HepG2 (cell line): Measurements from ENCODE around the gene MSANTD4. TPM values are rescaled to one million over a fixed set of nuclear protein-coding genes. Genes with fewer than 3 reads are reported as not detected.

Source experiments
- JUN ChIP-seq: sonication (generic); formaldehyde crosslinking; IDR thresholded peaks from 2 replicates; pipeline ENCODE4 v1.4.0; 2020; ENCODE audit warnings: mild to moderate bottlenecking, missing genetic modification reagents
- KLF6 ChIP-seq: IDR thresholded peaks from 2 replicates; pipeline ENCODE4 v1.8.0; 2016; ENCODE audit warnings: missing biosample characterization, missing genetic modification reagents
- MXD1 ChIP-seq: sonication (generic); formaldehyde crosslinking; IDR thresholded peaks from 2 replicates; pipeline ENCODE4 v1.4.0; 2020; ENCODE audit warnings: mild to moderate bottlenecking, missing genetic modification reagents
- MYC ChIP-seq: sonication (generic); formaldehyde crosslinking; IDR thresholded peaks from 2 replicates; pipeline ENCODE4 v1.9.0; 2021; ENCODE audit warnings: missing genetic modification reagents, borderline replicate concordance
- NBN ChIP-seq: fragments of 450-650 bp; conservative IDR thresholded peaks from 2 replicates; pipeline ENCODE4 v1.6.1; 2017
- SP1 ChIP-seq, 2 experiments: fragments of 450-650 bp in 1 of 2; sonication (generic) in 1 of 2; formaldehyde crosslinking in 1 of 2; IDR thresholded peaks; 2 replicates each; pipeline versions ENCODE4 v1.4.0 to v1.6.1; 2016 to 2020; ENCODE audit warnings: missing genetic modification reagents in 1 of 2
- TBL1XR1 ChIP-seq: fragments of 150-350 bp; IDR thresholded peaks from 2 replicates; pipeline ENCODE4 v1.6.1; 2014; ENCODE audit warnings: borderline replicate concordance, low read length; ENCODE audit not compliant: partially characterized antibody
- USF2 ChIP-seq, 2 experiments: sonication (generic) in 1 of 2; formaldehyde crosslinking in 1 of 2; IDR thresholded peaks; 2 replicates each; pipeline versions ENCODE4 v1.5.1 to v1.6.1; 2011 to 2020; ENCODE audit warnings: borderline replicate concordance in 1 of 2, low read depth in 1 of 2, low read length in 1 of 2, mild to moderate bottlenecking in 1 of 2, missing genetic modification reagents in 1 of 2, moderate library complexity in 1 of 2
- ZBTB10 ChIP-seq: sonication (generic); formaldehyde crosslinking; IDR thresholded peaks from 2 replicates; pipeline ENCODE4 v1.4.0; 2020; ENCODE audit warnings: missing genetic modification reagents, borderline replicate concordance
- ZBTB37 ChIP-seq: sonication (generic); formaldehyde crosslinking; IDR thresholded peaks from 2 replicates; pipeline ENCODE4 v1.4.0; 2020; ENCODE audit warnings: mild to moderate bottlenecking, missing genetic modification reagents
- ZBTB4 ChIP-seq: sonication (generic); formaldehyde crosslinking; IDR thresholded peaks from 2 replicates; pipeline ENCODE4 v1.4.0; 2020; ENCODE audit warnings: missing genetic modification reagents, mild to moderate bottlenecking, borderline replicate concordance
- ZNF17 ChIP-seq: sonication (generic); formaldehyde crosslinking; IDR thresholded peaks from 2 replicates; pipeline ENCODE4 v1.5.0; 2020; ENCODE audit warnings: mild to moderate bottlenecking, missing genetic modification reagents
- ZNF180 ChIP-seq: sonication (generic); formaldehyde crosslinking; IDR thresholded peaks from 2 replicates; pipeline ENCODE4 v1.4.0; 2020; ENCODE audit warnings: low read depth, missing genetic modification reagents, borderline replicate concordance
- ZNF263 ChIP-seq: sonication (generic); formaldehyde crosslinking; IDR thresholded peaks from 2 replicates; pipeline ENCODE4 v1.4.0; 2020; ENCODE audit warnings: missing genetic modification reagents
- ZNF274 ChIP-seq: sonication (generic); formaldehyde crosslinking; IDR thresholded peaks from 2 replicates; pipeline ENCODE4 v1.5.1; 2020; ENCODE audit warnings: mild to moderate bottlenecking, missing genetic modification reagents
- ZNF501 ChIP-seq: sonication (generic); formaldehyde crosslinking; IDR thresholded peaks from 2 replicates; pipeline ENCODE4 v1.5.1; 2020; ENCODE audit warnings: mild to moderate bottlenecking, moderate library complexity, missing genetic modification reagents
- ZNF577 ChIP-seq: sonication (generic); formaldehyde crosslinking; IDR thresholded peaks from 2 replicates; pipeline ENCODE4 v1.4.0; 2020; ENCODE audit warnings: mild to moderate bottlenecking, low read depth, missing genetic modification reagents, borderline replicate concordance
- polyA plus RNA-seq, 8 experiments: library from polyadenylated mRNA; depleted of rRNA in 3 of 8; stranded (reverse) in 7 of 8; unstranded in 1 of 8; fragments of >200 nt; fragmentation: Illumina TruSeq in 4 of 8; extraction: Trizol in 4 of 8; gene quantifications; 2 replicates each; pipeline versions ENCODE4 v1.2.1 to v1.2.3, GENCODE V29; 2011 to 2016; ENCODE audit warnings: low read depth in 4 of 8, missing spikeins in 1 of 8, mixed read lengths in 1 of 8; ENCODE audit not compliant: insufficient read depth in 1 of 8
- total RNA-seq, 5 experiments: library from RNA; depleted of rRNA; stranded (reverse); fragments of >200 nt; fragmentation: Illumina TruSeq; extraction: Trizol; gene quantifications; 2 replicates each; pipeline ENCODE4 v1.2.3, GENCODE V29; 2016; ENCODE audit warnings: low read depth in 1 of 5

MSANTD4 gene
- total and polyA plus RNA-seq, 2 of the 13 experiments (the other 11 are each of a cell fraction or from before 2014, with no cell fraction given), result 4.4 to 15.7 TPM

- TF ChIP-seq ZBTB4, result no peak
- peak; percentile 54; the same call in 1 of the 2 replicates for TF ChIP-seq MYC (CRISPR knock-in tag)
- no peak for TF ChIP-seq ZNF577 (CRISPR knock-in tag)
- peak; percentile 68 for TF ChIP-seq TBL1XR1
- TF ChIP-seq ZBTB37 (CRISPR knock-in tag), result no peak
- TF ChIP-seq ZBTB10 (CRISPR knock-in tag), result no peak
- no peak for TF ChIP-seq ZNF17 (CRISPR knock-in tag)
- TF ChIP-seq ZNF274 (CRISPR knock-in tag), result peak; percentile 50; the same call in 1 of the 2 replicates
- peak; percentile 47; the same call in 1 of the 2 replicates for TF ChIP-seq KLF6
- TF ChIP-seq MXD1 (CRISPR knock-in tag), result peak; percentile 68; the same call in 1 of the 2 replicates
- TF ChIP-seq ZNF263 (CRISPR knock-in tag), result no peak
- 0 out of 2 replicates have a peak, but pooled peaks have one; percentile 56 for TF ChIP-seq JUN
- TF ChIP-seq USF2 (IDR thresholded peaks at IDR 0.05; ENCODE audit: low read depth, low read length), result peak; percentile 18; the same call in 1 of the 2 replicates
- TF ChIP-seq USF2 (CRISPR knock-in tag; IDR thresholded peaks at IDR 0.05; ENCODE audit: borderline replicate concordance), result peak; percentile 49; the same call in 1 of the 2 replicates
- TF ChIP-seq NBN, result no peak
- TF ChIP-seq SP1 (IDR thresholded peaks at IDR 0.05), result peak; percentile 83
- TF ChIP-seq SP1 (CRISPR knock-in tag; IDR thresholded peaks at IDR 0.05), result peak; percentile 95
- TF ChIP-seq ZNF501, result peak; percentile 74
- no peak for TF ChIP-seq ZNF180 (CRISPR knock-in tag)
These were observed at the start of gene MSANTD4 (continued) for GRCh38 chr11:106021967-106022794.
